Neuron (in vitro differentiated cells): ENCODE results near the gene RIN1.

Experiments
- H2AFZ ChIP-seq: one replicate; pipeline ENCODE4 v1.6.1; 2013; ENCODE audit warnings: low read depth, mild to moderate bottlenecking, inconsistent platforms, low read length, moderate library complexity
- H3K27me3 ChIP-seq: one replicate; pipeline ENCODE4 v1.6.1; 2013; ENCODE audit warnings: low read length; ENCODE audit not compliant: insufficient read depth
- H3K36me3 ChIP-seq: one replicate; pipeline ENCODE4 v1.6.1; 2013; ENCODE audit warnings: low read length; ENCODE audit not compliant: insufficient read depth
- H3K4me1 ChIP-seq: one replicate; pipeline ENCODE4 v1.6.1; 2013; ENCODE audit warnings: low read length; ENCODE audit not compliant: insufficient read depth
- H3K4me3 ChIP-seq: 2 replicates; pipeline ENCODE4 v1.5.1; 2013; ENCODE audit warnings: mild to moderate bottlenecking, low read length, moderate library complexity
- H3K9me3 ChIP-seq: one replicate; pipeline ENCODE4 v1.6.1; 2013; ENCODE audit warnings: low read length

RIN1 gene

GRCh38 chr11:66289548-66290329, 46.5 kb downstream of the RIN1 start:
- peaks cover 29% of the 10 kb centered on the region for H3K4me1 ChIP-seq
- peaks cover 8% of the 10 kb centered on the region for H3K36me3 ChIP-seq
- peak overlapping the region; percentile 6 for H2AFZ ChIP-seq
- peak overlapping the region; percentile 57 for H3K4me3 ChIP-seq
- H3K27me3 ChIP-seq: peaks cover 43% of the 10 kb centered on the region
- no peaks in the 10 kb centered on the region for H3K9me3 ChIP-seq

GRCh38 chr11:66288671-66289547, 47.3 kb downstream of the RIN1 start, which contains the start of gene YIF1A:
TSS of gene YIF1A (minus strand) at chr11:66289143. CDS start at chr11:66288985, 158 bp downstream.
- Histone ChIP-seq H2AFZ (peak within 1 kb of the TSS; percentile 6), H3K4me1 (peaks cover 29% of the 10 kb centered on the region), H3K4me3 (peak within 1 kb of the TSS; percentile 57), H3K27me3 (peaks cover 37% of the 10 kb centered on the region), H3K36me3 (peaks cover 14% of the 10 kb centered on the region), H3K9me3 (no peaks in the 10 kb centered on the region)

GRCh38 chr11:66287889-66288670, 48.2 kb downstream of the RIN1 start:
- H3K27me3 ChIP-seq: peaks cover 28% of the 10 kb centered on the region
- no peaks in the 10 kb centered on the region for H3K9me3 ChIP-seq
- H3K4me1 ChIP-seq: peaks cover 32% of the 10 kb centered on the region
- H3K36me3 ChIP-seq: peaks cover 17% of the 10 kb centered on the region
- H3K4me3 ChIP-seq: peak overlapping the region; percentile 57
- peak overlapping the region; percentile 3 for H2AFZ ChIP-seq

GRCh38 chr11:66287211-66287888, 48.9 kb downstream of the RIN1 start:
- Histone ChIP-seq H2AFZ (no peak overlapping the region), H3K4me1 (peaks cover 35% of the 10 kb centered on the region), H3K36me3 (peaks cover 19% of the 10 kb centered on the region), H3K4me3 (peak overlapping the region; percentile 57), H3K27me3 (peaks cover 21% of the 10 kb centered on the region), H3K9me3 (no peaks in the 10 kb centered on the region)

- Histone ChIP-seq H3K36me3 (peaks cover 19% of the 10 kb centered on the region), H3K9me3 (no peaks in the 10 kb centered on the region), H3K27me3 (peaks cover 15% of the 10 kb centered on the region)
Measured at GRCh38 chr11:66286699-66287098, 49.5 kb downstream of the RIN1 start.

GRCh38 chr11:66285250-66285947, 50.8 kb downstream of the RIN1 start:
- H3K36me3 ChIP-seq: peaks cover 22% of the 10 kb centered on the region

More at GRCh38 chr11:66286699-66287098, 49.5 kb downstream of the RIN1 start:
- Histone ChIP-seq H3K4me1 (peaks cover 36% of the 10 kb centered on the region), H2AFZ (no peak overlapping the region), H3K4me3 (no peak overlapping the region)

GRCh38 chr11:66284526-66285078, 51.6 kb downstream of the RIN1 start:
- Histone ChIP-seq H3K36me3 (peaks cover 22% of the 10 kb centered on the region), H3K4me1 (peaks cover 49% of the 10 kb centered on the region), H3K4me3 (no peak overlapping the region), H3K9me3 (no peaks in the 10 kb centered on the region), H3K27me3 (no peaks in the 10 kb centered on the region), H2AFZ (no peak overlapping the region)

More at GRCh38 chr11:66285250-66285947, 50.8 kb downstream of the RIN1 start:
- Histone ChIP-seq H3K4me3 (no peak overlapping the region), H3K4me1 (peaks cover 49% of the 10 kb centered on the region), H3K27me3 (peaks cover 3% of the 10 kb centered on the region), H3K9me3 (no peaks in the 10 kb centered on the region), H2AFZ (no peak overlapping the region)

- Histone ChIP-seq H3K9me3 (no peaks in the 10 kb centered on the region), H3K36me3 (peaks cover 22% of the 10 kb centered on the region), H3K4me3 (no peak overlapping the region), H3K4me1 (peaks cover 57% of the 10 kb centered on the region), H2AFZ (no peak overlapping the region), H3K27me3 (no peaks in the 10 kb centered on the region)
Measured at GRCh38 chr11:66283461-66284105, 52.7 kb downstream of the RIN1 start.

GRCh38 chr11:66282468-66283455, 53.5 kb downstream of the RIN1 start:
- no peaks in the 10 kb centered on the region for H3K9me3 ChIP-seq
- no peak overlapping the region for H2AFZ ChIP-seq
- peaks cover 22% of the 10 kb centered on the region for H3K36me3 ChIP-seq
- H3K4me1 ChIP-seq: peaks cover 53% of the 10 kb centered on the region
- no peak overlapping the region for H3K4me3 ChIP-seq
- no peaks in the 10 kb centered on the region for H3K27me3 ChIP-seq
